Mononuclear cell (primary cell): ENCODE results near the gene IL24. TPM values are rescaled to one million over a fixed set of nuclear protein-coding genes. Genes with fewer than 3 reads are reported as not detected.

Experiments used
- H3K27me3 ChIP-seq: 2 replicates; pipeline ENCODE4 v1.6.0; 2011; ENCODE audit warnings: low read length, control low read depth; ENCODE audit not compliant: insufficient read depth
- H3K4me1 ChIP-seq: 2 replicates; pipeline ENCODE4 v1.5.1; 2011; ENCODE audit warnings: mild to moderate bottlenecking, low read length, control low read depth; ENCODE audit not compliant: insufficient read depth
- H3K4me3 ChIP-seq: 2 replicates; pipeline ENCODE4 v1.5.1; 2011; ENCODE audit warnings: mild to moderate bottlenecking, low read length, moderate library complexity
- H3K9me3 ChIP-seq: 2 replicates; pipeline ENCODE4 v1.5.1; 2011; ENCODE audit warnings: low read depth, mild to moderate bottlenecking, control low read depth, low read length
- total RNA-seq: library from RNA; depleted of rRNA; stranded (reverse); fragments of >200 nt; gene quantifications from one replicate; pipeline ENCODE4 v1.2.3, GENCODE V29; 2012

Gene IL24
- total RNA-seq, 1 donor = 0.10 TPM

DNA sequence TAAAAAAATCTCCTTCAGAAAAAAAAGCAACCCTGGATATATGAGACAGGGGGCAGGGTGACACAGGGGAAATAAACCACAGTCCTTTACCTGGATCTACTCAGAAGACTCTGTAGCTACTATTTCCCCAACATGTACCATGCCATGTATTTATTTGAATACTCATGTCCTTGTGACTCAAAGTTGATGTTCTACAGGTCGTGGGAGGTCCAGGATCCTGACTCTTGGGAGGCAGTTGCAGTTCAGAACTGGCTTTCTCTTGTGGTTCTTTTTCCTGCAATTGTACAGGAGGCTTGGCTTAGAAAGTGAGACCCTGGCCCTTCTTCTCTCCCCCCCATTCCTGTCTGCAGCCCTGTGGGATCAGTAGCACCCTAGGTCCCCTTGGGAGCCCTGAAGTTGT lies 5.8 kb upstream of the IL24 start:
- H3K9me3 ChIP-seq = no peaks in the 10 kb centered on the region
- no peaks in the 10 kb centered on the region for H3K27me3 ChIP-seq
- H3K4me3 ChIP-seq = no peak overlapping the region
- H3K4me1 ChIP-seq = no peaks in the 10 kb centered on the region

- no peak overlapping the region for H3K4me3 ChIP-seq
- H3K27me3 ChIP-seq = no peaks in the 10 kb centered on the region
- no peaks in the 10 kb centered on the region for H3K9me3 ChIP-seq
- no peaks in the 10 kb centered on the region for H3K4me1 ChIP-seq
These were observed 4.8 kb upstream of the IL24 start for GRCh38 chr1:206892351-206892984.

DNA sequence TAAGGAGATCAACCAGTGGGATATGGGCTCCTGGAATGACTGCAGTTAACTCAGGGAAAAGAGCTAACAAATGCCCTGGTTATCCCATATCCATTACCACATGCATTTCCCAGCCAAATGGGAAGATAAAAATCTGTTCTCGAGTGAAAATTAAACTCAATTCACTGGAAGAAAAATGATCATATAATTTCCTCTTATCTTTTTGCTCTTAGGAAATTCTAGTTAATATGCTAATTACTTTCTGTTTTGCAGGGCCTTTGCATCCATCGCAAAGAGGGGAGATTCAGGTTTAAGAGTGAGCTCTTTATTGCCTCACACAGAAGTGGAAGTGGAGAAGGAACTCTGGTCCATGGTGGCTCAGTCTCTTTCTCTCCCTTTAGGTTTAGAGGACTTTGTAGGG lies 3.9 kb upstream of the IL24 start:
- Histone ChIP-seq H3K27me3 (no peaks in the 10 kb centered on the region), H3K9me3 (no peaks in the 10 kb centered on the region), H3K4me1 (no peaks in the 10 kb centered on the region), H3K4me3 (no peak overlapping the region)

DNA sequence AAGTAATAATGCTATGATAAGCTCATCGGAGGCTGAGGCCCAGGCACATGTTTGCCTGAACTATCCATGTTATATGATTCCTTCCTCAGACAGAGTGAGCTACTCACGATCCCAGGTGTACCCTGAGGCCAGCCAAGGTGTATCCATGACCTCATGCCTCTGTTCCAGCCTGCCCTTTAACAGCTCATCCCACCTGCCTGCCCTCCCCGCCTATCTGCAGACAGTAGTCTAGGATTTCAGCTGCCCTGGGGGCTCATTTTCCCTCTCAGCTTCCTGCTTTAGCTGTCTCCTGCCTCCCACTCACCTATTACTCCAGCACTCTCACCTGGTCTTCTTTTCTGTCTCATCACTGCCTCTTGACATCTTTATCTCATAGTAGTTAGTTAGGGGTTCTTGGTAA lies 1.9 kb upstream of the IL24 start:
- Histone ChIP-seq H3K4me1 (peaks cover 3% of the 10 kb centered on the region), H3K27me3 (no peaks in the 10 kb centered on the region)

GRCh38 chr1:206895837-206896242 lies 1.4 kb upstream of the IL24 start:
- Histone ChIP-seq H3K4me3 (no peak overlapping the region), H3K27me3 (no peaks in the 10 kb centered on the region), H3K9me3 (no peaks in the 10 kb centered on the region), H3K4me1 (peaks cover 3% of the 10 kb centered on the region)

More for the DNA sequence above, 1.9 kb upstream of the IL24 start:
- Histone ChIP-seq H3K4me3 (no peak overlapping the region), H3K9me3 (no peaks in the 10 kb centered on the region)

DNA sequence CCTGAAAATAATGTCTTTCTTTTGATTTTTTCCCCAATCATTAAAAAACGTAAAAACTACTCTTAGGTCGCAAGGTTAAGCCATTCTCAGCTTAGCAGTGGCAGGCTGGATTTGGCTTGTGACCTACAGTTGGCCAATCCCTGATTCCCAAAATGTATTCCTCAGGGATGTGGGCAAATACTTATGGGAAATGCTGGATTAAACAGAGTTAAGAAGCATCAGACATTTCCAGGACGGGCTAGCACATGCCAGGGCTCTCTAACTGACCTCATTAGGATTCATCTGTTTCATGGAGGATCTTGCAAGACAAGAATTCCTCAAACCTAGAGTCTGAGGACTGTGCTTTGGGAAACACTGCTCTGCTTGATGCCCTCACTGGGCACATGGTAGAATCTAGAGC lies 982 bp upstream of the IL24 start:
- H3K9me3 ChIP-seq = no peaks in the 10 kb centered on the region
- peaks cover 3% of the 10 kb centered on the region for H3K4me1 ChIP-seq
- H3K27me3 ChIP-seq = no peaks in the 10 kb centered on the region
- no peak overlapping the region for H3K4me3 ChIP-seq

GRCh38 chr1:206898089-206898914 lies 1.1 kb downstream of the IL24 start:
- Histone ChIP-seq H3K4me3 (no peak overlapping the region), H3K4me1 (peaks cover 3% of the 10 kb centered on the region), H3K9me3 (no peaks in the 10 kb centered on the region), H3K27me3 (no peaks in the 10 kb centered on the region)

DNA sequence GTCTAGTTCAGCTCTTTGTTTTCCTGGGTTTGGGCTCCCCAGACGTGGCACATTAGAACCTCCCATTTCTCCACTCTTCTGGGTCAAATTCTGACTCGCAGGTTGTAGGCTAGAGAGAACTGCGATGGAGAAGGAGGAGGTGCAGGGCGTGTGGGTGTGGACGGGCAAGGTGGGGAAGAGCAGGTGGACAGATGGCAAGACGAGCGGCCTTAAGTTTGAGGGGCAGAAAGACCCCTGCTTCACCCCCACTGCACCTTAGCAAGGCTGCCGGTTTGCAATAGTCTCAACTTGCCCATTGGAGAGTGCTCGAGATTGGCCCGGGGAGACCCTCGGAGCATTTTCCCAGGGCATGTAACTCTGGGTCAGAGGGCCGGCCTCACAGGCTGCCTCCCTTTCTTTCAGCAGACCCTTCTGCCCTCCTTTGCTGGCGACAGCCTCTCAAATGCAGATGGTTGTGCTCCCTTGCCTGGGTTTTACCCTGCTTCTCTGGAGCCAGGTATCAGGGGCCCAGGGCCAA lies 1.7 kb downstream of the IL24 start:
- no peak overlapping the region for H3K4me3 ChIP-seq
- no peaks in the 10 kb centered on the region for H3K27me3 ChIP-seq
- H3K9me3 ChIP-seq = no peaks in the 10 kb centered on the region
- peaks cover 3% of the 10 kb centered on the region for H3K4me1 ChIP-seq

DNA sequence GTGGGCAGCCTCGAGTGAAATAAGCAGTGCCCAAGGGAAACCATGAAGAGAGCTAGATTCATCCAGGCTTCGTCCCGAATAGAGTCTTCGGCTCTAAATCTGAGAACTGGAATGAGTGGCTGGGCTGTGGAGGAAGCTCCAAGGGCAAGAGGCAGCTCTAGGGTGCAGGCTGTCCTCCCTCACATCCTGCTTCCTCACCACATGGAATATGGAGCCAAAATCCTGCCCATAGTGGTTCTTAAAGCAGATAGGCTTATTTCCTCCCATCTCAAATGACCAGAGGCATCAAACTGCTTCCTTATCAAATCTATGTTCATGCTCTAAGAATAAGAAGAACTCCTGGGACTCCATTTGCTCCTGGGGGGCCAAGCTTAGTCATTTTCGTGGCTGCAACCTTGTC lies 2.5 kb downstream of the IL24 start:
- Histone ChIP-seq H3K4me3 (no peak overlapping the region), H3K27me3 (no peaks in the 10 kb centered on the region), H3K4me1 (peaks cover 6% of the 10 kb centered on the region), H3K9me3 (no peaks in the 10 kb centered on the region)

DNA sequence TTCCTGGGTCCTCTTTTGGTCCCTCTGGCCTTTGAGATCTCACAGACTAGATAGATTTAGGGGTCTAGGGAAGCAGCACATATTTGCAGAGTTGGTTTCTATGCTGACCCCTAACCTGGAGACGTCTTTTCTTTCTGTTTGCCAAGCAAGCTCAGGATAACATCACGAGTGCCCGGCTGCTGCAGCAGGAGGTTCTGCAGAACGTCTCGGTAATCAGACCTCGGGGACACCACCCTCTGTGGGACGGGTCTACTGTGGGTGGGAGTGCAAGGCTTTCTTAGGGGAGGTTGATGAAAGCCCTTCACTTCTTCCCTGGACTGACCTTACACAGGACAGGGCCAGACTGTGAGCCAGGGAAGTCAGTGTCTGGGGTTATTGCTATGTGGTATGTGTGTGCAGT lies 2.9 kb downstream of the IL24 start:
- H3K4me3 ChIP-seq = no peak overlapping the region
- H3K9me3 ChIP-seq = no peaks in the 10 kb centered on the region
- H3K27me3 ChIP-seq = no peaks in the 10 kb centered on the region
- peaks cover 9% of the 10 kb centered on the region for H3K4me1 ChIP-seq

DNA sequence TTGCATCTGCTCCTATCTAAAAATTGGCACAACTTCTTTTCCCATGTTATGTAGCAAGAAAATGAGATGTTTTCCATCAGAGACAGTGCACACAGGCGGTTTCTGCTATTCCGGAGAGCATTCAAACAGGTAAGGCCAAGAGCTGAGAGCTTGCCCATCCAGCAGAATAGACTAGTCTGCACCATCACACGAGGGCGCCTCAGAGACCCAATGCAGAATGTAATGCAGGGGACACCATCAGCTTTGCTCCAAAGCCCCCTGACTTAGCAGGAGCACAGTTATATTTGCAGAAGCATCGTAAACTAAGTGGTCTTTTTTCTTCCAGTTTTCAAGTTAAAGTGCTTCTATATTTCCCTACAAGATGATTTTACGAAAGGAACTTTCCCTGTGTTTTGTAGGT lies 4.7 kb downstream of the IL24 start:
- Histone ChIP-seq H3K27me3 (no peaks in the 10 kb centered on the region), H3K4me3 (no peak overlapping the region), H3K4me1 (peaks cover 21% of the 10 kb centered on the region), H3K9me3 (no peaks in the 10 kb centered on the region)

DNA sequence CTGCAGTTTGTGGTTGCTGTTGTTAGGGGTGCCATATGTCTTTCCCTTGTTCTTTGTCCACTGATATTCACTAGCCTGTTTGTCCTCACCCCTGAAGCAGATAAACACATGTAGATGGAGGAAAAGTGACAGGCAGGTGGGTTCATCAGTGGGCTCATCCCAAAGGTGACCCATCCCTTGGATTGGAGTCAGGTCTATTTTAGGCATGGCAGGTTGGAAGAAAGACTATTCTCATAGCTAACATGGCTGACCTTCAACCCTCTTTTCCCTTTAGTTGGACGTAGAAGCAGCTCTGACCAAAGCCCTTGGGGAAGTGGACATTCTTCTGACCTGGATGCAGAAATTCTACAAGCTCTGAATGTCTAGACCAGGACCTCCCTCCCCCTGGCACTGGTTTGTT lies 5.5 kb downstream of the IL24 start:
- Histone ChIP-seq H3K27me3 (no peaks in the 10 kb centered on the region), H3K4me1 (peaks cover 28% of the 10 kb centered on the region), H3K4me3 (no peak overlapping the region), H3K9me3 (no peaks in the 10 kb centered on the region)

GRCh38 chr1:206903687-206904086 lies 6.4 kb downstream of the IL24 start:
- Histone ChIP-seq H3K4me1 (peaks cover 35% of the 10 kb centered on the region), H3K4me3 (no peak overlapping the region), H3K27me3 (peaks cover 6% of the 10 kb centered on the region), H3K9me3 (no peaks in the 10 kb centered on the region)

DNA sequence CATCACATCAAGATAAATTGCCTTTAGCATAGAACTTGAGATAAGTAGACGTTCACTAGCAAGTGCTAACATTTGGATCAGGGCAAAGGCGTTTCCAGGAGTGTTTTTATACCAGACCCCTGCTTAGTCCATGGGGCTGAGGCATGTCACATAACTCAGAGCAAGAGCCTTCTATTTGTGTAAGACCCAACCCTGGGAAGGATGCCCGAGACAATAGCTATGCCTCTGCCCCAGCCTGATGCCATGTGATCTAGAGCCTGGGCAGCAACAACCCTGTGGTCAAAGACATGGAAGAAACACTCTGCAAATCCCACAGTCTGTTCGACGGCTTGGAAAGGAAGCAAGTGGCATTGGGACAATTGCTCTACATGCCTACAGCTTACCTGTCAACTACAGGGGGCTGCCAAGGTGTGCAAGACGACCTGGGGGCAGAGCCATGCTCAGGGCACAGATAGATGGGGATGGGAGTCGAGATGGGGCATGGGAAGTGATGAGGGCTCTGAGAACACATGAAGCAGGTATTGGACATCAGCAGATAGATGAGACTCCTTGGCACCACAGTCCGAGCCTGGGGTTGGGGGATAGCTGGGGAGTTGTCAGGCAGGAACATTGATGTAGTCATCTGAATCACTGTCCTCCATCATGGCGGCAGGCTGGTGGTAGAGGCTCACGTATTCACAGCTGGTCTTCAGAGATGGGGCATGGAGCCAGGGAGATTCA lies 7.3 kb downstream of the IL24 start:
- H3K4me1 ChIP-seq = peaks cover 44% of the 10 kb centered on the region
- peaks cover 11% of the 10 kb centered on the region for H3K27me3 ChIP-seq
- no peaks in the 10 kb centered on the region for H3K9me3 ChIP-seq
- H3K4me3 ChIP-seq = no peak overlapping the region
